DND-41 (cell line): Measurements from ENCODE around the gene TXN.
A peak's percentile ranks its signal among the peaks of the same experiment; 100 is the strongest.
"Not testable (repeated sequence)": the region's sequence is repeated elsewhere in the genome, so short reads cannot be mapped to it uniquely, and the experiment has no call there.

ENCODE experiments used
- ATAC-seq: fragments of 200-7000 bp; cut with Tn5 transposase; 3 replicates; pipeline ENCODE4 v1.9.1; 2021; ENCODE audit warnings: low read depth; ENCODE audit not compliant: insufficient read depth
- DNase-seq: peaks from one replicate; pipeline ENCODE4 v3.0.0-alpha.2; 2020
- H2AFZ ChIP-seq: 2 replicates; pipeline ENCODE4 v1.6.0; 2012; ENCODE audit warnings: low read depth, low read length
- H3K27ac ChIP-seq: 2 replicates; pipeline ENCODE4 v1.5.1; 2012; ENCODE audit warnings: low read length, inconsistent platforms
- H3K27me3 ChIP-seq: fragments of 200-600 bp; sonication (generic); 2 replicates; pipeline ENCODE4 v1.6.0; 2012; ENCODE audit warnings: low read length, mild to moderate bottlenecking, inconsistent platforms; ENCODE audit not compliant: insufficient read depth, poor library complexity
- H3K36me3 ChIP-seq: 2 replicates; pipeline ENCODE4 v1.5.1; 2012; ENCODE audit warnings: low read length, inconsistent platforms; ENCODE audit not compliant: insufficient read depth
- H3K4me1 ChIP-seq: 2 replicates; pipeline ENCODE4 v1.5.1; 2012; ENCODE audit warnings: mild to moderate bottlenecking, low read length; ENCODE audit not compliant: insufficient read depth
- H3K4me2 ChIP-seq: 2 replicates; pipeline ENCODE4 v1.6.0; 2012; ENCODE audit warnings: mild to moderate bottlenecking, moderate library complexity, low read length, inconsistent platforms; ENCODE audit not compliant: insufficient read depth
- H3K4me3 ChIP-seq, 2 experiments: fragments of 200-600 bp in 1 of 2; shearing (Covaris generic) in 1 of 2; 2 replicates each; pipeline ENCODE4 v1.5.1; 2012 to 2016; ENCODE audit warnings: inconsistent platforms in 2 of 2, low read length in 2 of 2, mild to moderate bottlenecking in 2 of 2, low read depth in 1 of 2, moderate library complexity in 1 of 2
- H3K79me2 ChIP-seq: 2 replicates; pipeline ENCODE4 v1.6.0; 2012; ENCODE audit warnings: low read length, inconsistent platforms; ENCODE audit not compliant: insufficient read depth
- H3K9ac ChIP-seq: 2 replicates; pipeline ENCODE4 v1.6.0; 2012; ENCODE audit warnings: low read depth, mild to moderate bottlenecking, inconsistent platforms, low read length, moderate library complexity
- H3K9me3 ChIP-seq: 2 replicates; pipeline ENCODE4 v1.5.1; 2012; ENCODE audit warnings: low read length, moderate library complexity, mild to moderate bottlenecking, inconsistent platforms; ENCODE audit not compliant: insufficient read depth, severe bottlenecking
- H4K20me1 ChIP-seq: 2 replicates; pipeline ENCODE4 v1.6.0; 2012; ENCODE audit warnings: low read length; ENCODE audit not compliant: insufficient read depth
- CTCF ChIP-seq: IDR thresholded peaks from 2 replicates; pipeline ENCODE4 v1.5.1; 2012; ENCODE audit warnings: borderline replicate concordance, low read length, moderate library complexity, mild to moderate bottlenecking; ENCODE audit not compliant: poor library complexity, severe bottlenecking; ENCODE audit errors: extremely low read depth
- EZH2 ChIP-seq: IDR thresholded peaks from 3 replicates; pipeline ENCODE4 v1.6.1; 2012; ENCODE audit warnings: borderline replicate concordance, low read depth, mild to moderate bottlenecking, moderate library complexity, low read length, inconsistent platforms; ENCODE audit not compliant: severe bottlenecking

TXN gene

GRCh38 chr9:110252509-110253139 lies 3.7 kb downstream of the TXN start:
- no peak overlapping the region; a peak in 1 of 4 replicates for H3K4me3 ChIP-seq
- no peak overlapping the region for H3K9ac ChIP-seq
- peaks cover 44% of the 10 kb centered on the region for H3K4me1 ChIP-seq
- no peak overlapping the region for H3K27ac ChIP-seq
- no peak for ATAC-seq
- no peaks in the 10 kb centered on the region for H3K27me3 ChIP-seq
- H3K36me3 ChIP-seq = peaks cover 42% of the 10 kb centered on the region
- DNase-seq = no peak
- peaks cover 86% of the 10 kb centered on the region for H3K79me2 ChIP-seq
- TF ChIP-seq CTCF (no peak), EZH2 (no peak)
- peaks cover 59% of the 10 kb centered on the region for H4K20me1 ChIP-seq
- peak overlapping the region; percentile 80; the same call in 1 of the 2 replicates for H3K4me2 ChIP-seq
- H2AFZ ChIP-seq = no peak overlapping the region
- H3K9me3 ChIP-seq = no peaks in the 10 kb centered on the region

- not testable (repeated sequence) for DNase-seq, ATAC-seq, H3K4me3 ChIP-seq, H3K27ac ChIP-seq, H2AFZ ChIP-seq, H3K9me3 ChIP-seq, H3K9ac ChIP-seq, H3K27me3 ChIP-seq, H3K4me2 ChIP-seq
- Histone ChIP-seq H3K79me2 (peaks cover 90% of the 10 kb centered on the region), H3K4me1 (peaks cover 35% of the 10 kb centered on the region), H3K36me3 (peaks cover 50% of the 10 kb centered on the region), H4K20me1 (peaks cover 59% of the 10 kb centered on the region)
Observed at GRCh38 chr9:110251770-110252169, 4.5 kb downstream of the TXN start.

GRCh38 chr9:110251212-110251611 lies 5.1 kb downstream of the TXN start:
- peaks cover 92% of the 10 kb centered on the region for H3K79me2 ChIP-seq
- no peaks in the 10 kb centered on the region for H3K9me3 ChIP-seq
- H4K20me1 ChIP-seq = peaks cover 64% of the 10 kb centered on the region
- no peak overlapping the region for H3K4me3 ChIP-seq
- no peaks in the 10 kb centered on the region for H3K27me3 ChIP-seq
- no peak for TF ChIP-seq CTCF
- TF ChIP-seq EZH2 = no peak
- DNase-seq (no peak), ATAC-seq (no peak)
- no peak overlapping the region for H3K9ac ChIP-seq
- no peak overlapping the region for H3K4me2 ChIP-seq
- peaks cover 34% of the 10 kb centered on the region for H3K4me1 ChIP-seq
- H2AFZ ChIP-seq = no peak overlapping the region
- H3K36me3 ChIP-seq = peaks cover 55% of the 10 kb centered on the region
- no peak overlapping the region for H3K27ac ChIP-seq

GRCh38 chr9:110249603-110250002 lies 6.7 kb downstream of the TXN start:
- Histone ChIP-seq H2AFZ (no peak overlapping the region), H3K27me3 (no peaks in the 10 kb centered on the region), H3K9ac (no peak overlapping the region), H3K4me2 (no peak overlapping the region), H3K4me3 (no peak overlapping the region), H3K27ac (no peak overlapping the region), H3K36me3 (peaks cover 63% of the 10 kb centered on the region), H4K20me1 (peaks cover 54% of the 10 kb centered on the region), H3K4me1 (peaks cover 28% of the 10 kb centered on the region), H3K79me2 (peaks cover 78% of the 10 kb centered on the region), H3K9me3 (no peaks in the 10 kb centered on the region)
- no peak for TF ChIP-seq EZH2
- no peak for TF ChIP-seq CTCF
- no peak for ATAC-seq
- no peak for DNase-seq
